Retinal pigment epithelial cell (primary cell): Measurements from ENCODE around the gene ACACB.

ENCODE experiments used
- DNase-seq: peaks from one replicate; pipeline ENCODE4 v3.0.0-alpha.2; 2010; ENCODE audit warnings: low read depth
- H3K4me3 ChIP-seq: 2 replicates; pipeline ENCODE4 v1.5.1; 2011; ENCODE audit warnings: mild to moderate bottlenecking, low read length, control low read depth, moderate library complexity
- TF ChIP-seq, protein P1 (sequence below): conservative IDR thresholded peaks from 2 replicates; pipeline ENCODE4 v1.5.1; 2011; ENCODE audit warnings: low read depth, low read length, control low read depth, inconsistent platforms

The ACACB gene

DNA sequence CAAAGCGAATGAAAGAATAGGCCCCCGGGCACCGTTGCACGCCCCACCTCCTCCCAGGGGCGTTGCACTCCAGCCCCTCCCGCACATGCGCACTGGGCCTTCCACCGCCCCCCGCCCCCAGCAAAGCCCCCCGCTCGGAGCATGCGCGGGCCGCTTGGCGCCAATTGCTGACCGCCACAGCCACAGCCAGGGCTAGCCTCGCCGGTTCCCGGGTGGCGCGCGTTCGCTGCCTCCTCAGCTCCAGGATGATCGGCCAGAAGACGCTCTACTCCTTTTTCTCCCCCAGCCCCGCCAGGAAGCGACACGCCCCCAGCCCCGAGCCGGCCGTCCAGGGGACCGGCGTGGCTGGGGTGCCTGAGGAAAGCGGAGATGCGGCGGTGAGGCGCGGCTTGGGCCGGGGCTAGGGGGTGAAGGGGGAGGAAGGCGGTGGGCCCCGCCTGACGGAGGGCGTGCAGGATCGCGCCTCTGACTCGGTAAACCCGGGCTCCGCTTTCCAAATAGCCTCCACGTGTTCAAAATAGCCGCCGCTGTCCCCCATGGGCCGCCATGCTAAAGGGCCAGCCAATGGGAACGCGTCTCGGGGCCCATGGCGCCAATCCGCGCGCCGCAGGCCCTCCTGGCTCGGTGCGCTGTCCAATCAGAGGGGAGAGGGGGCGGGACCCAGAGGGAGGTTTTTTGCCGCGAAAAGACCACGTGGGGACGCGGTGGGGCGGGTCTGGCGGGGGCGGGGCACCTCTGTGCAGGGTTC is 18.8 kb upstream of the ACACB start, which contains the start of gene UNG:
TSS of gene UNG (plus strand) at position 163 of the 748 bp plus-strand sequence. CDS start at position 246, 83 bp downstream.
- TF ChIP-seq, protein P1, sequence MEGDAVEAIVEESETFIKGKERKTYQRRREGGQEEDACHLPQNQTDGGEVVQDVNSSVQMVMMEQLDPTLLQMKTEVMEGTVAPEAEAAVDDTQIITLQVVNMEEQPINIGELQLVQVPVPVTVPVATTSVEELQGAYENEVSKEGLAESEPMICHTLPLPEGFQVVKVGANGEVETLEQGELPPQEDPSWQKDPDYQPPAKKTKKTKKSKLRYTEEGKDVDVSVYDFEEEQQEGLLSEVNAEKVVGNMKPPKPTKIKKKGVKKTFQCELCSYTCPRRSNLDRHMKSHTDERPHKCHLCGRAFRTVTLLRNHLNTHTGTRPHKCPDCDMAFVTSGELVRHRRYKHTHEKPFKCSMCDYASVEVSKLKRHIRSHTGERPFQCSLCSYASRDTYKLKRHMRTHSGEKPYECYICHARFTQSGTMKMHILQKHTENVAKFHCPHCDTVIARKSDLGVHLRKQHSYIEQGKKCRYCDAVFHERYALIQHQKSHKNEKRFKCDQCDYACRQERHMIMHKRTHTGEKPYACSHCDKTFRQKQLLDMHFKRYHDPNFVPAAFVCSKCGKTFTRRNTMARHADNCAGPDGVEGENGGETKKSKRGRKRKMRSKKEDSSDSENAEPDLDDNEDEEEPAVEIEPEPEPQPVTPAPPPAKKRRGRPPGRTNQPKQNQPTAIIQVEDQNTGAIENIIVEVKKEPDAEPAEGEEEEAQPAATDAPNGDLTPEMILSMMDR: no peak
- H3K4me3 ChIP-seq: peak within 1 kb of the TSS; percentile 81
- peak; percentile 68 for DNase-seq

DNA sequence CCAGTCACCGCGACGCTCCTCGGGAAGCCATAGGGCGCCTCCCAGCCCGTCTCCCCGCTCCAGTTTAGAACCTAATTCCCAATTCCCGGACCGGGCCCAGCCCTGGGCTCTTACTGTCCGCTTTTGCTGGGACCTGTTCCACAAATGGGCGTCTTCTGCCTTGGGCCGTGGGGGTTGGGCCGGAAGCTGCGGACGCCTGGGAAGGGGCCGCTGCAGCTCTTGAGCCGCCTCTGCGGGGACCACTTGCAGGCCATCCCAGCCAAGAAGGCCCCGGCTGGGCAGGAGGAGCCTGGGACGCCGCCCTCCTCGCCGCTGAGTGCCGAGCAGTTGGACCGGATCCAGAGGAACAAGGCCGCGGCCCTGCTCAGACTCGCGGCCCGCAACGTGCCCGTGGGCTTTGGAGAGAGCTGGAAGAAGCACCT is 18.2 kb upstream of the ACACB start:
- no peak for DNase-seq
- TF ChIP-seq, protein P1: no peak
- H3K4me3 ChIP-seq: peak overlapping the region; percentile 81

DNA sequence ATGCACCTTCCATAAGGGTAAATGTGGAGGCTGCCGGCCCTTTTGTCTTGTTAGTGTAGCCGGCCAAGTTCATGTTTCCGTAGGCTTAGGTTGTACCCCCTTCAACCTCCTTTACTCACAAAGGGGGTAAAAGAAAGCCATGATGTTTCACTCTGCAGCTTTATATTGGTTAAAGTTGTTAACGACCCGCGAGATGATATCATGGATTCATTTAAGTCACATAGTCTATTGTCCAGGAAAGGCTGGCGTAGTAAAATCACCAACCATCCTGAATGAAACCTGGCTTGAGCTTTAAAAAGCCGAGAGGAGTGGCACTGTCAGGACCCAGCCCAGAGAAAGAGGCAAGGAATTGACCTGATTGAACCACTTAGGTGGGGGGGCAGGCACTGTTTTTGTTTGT is 17.7 kb upstream of the ACACB start:
- TF ChIP-seq, protein P1: no peak
- DNase-seq: no peak

DNA sequence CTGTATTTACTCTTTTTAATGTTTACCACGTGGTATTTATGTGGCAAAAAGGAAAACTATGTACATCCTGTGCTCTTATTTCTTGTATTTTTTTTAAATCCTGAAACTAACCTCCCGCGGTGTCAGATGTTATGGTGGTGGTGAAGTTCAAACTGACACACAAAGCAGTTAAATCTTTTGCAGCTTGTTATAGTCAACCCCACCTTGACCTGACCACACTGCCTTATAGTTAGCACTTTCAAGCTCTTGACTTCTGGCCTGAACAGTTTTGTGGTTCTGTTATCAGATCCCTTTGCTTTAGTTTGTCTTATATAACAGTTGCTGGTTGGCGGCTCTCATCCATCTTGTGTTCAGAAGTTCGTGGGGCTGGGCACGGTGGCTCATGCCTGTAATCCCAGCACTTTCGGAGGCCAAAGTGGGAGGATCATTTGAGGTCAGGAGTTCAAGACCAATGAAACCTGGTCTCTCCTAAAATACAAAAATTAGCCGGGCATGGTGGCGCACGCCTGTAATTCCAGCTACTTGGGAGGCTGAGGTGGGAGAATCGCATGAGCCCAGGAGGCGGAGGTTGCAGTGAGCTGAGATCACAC is 16.9 kb upstream of the ACACB start:
- no peak for DNase-seq
- TF ChIP-seq, protein P1: no peak
- peak overlapping the region; percentile 81 for H3K4me3 ChIP-seq

More for the DNA sequence above, 17.7 kb upstream of the ACACB start:
- H3K4me3 ChIP-seq: peak overlapping the region; percentile 81

DNA sequence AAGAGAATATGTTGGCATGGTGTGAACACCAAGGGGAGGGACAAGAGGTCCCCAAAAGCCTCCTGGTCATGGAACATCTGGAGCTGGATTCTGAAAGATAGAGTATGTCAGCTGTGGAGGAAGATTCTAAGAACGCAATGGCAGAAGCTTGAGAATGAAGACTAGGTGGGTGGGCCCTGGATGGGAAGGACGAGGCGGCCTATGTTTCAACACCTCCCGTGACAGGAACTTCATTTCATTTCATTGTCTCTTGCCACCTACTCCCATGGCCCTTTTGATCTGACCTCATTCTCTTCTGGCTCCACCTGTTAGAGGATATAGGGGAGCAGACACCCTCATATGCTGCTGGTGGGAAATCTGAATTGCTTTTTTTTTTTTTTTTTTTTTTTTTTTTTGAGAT is 15.6 kb upstream of the ACACB start:
- no peak for DNase-seq
- no peak overlapping the region for H3K4me3 ChIP-seq
- TF ChIP-seq, protein P1: no peak

DNA sequence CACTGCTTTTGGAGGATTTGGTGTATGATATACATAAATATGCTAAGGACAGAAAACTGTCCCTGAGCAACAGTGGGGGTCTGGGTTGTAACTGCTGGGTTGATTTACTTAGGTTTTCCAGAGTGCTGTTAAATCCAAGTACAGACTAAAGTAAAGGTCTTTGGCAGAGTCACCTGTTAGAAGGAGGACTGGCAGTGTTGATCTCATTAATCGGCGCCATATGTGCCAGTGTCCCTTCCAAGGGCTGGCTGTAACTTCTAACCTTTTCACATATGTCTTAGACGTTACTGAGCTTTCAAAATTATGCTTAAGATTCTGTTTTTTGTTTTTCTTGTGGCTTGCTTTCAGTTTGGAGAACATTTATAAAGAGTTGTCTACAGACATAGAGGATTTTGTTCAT is 13.9 kb upstream of the ACACB start:
- no peak for DNase-seq
- TF ChIP-seq, protein P1: no peak
- no peak overlapping the region for H3K4me3 ChIP-seq

DNA sequence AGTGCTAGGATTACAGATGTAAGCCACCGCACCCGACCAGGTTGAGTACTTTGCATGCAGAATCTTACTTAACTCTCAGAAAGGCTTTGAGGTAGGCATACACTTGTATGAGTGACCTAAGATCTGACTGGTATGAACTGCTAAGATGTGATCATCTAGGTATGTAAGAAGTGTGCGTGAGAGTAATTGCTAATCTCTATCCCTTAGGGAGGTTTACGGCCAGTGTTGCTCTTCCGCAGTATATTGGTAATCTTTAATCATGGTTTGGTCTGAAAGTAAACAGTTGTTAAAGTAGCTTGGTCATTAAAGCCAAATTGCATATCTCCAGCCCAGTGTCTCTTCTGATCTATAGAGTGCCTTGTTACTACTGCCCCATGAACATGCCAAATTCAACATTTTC is 11.2 kb upstream of the ACACB start:
- TF ChIP-seq, protein P1: no peak
- no peak overlapping the region for H3K4me3 ChIP-seq
- DNase-seq: no peak
